NCI-H1105 treated with DMSO at 0.1 percent for 48 hours (cell line): ENCODE data around the gene MYL7.

Source experiments
- DNase-seq: peaks from one replicate; lab custom pipeline; 2025; lab: John Stamatoyannopoulos, UW

MYL7 gene

DNA sequence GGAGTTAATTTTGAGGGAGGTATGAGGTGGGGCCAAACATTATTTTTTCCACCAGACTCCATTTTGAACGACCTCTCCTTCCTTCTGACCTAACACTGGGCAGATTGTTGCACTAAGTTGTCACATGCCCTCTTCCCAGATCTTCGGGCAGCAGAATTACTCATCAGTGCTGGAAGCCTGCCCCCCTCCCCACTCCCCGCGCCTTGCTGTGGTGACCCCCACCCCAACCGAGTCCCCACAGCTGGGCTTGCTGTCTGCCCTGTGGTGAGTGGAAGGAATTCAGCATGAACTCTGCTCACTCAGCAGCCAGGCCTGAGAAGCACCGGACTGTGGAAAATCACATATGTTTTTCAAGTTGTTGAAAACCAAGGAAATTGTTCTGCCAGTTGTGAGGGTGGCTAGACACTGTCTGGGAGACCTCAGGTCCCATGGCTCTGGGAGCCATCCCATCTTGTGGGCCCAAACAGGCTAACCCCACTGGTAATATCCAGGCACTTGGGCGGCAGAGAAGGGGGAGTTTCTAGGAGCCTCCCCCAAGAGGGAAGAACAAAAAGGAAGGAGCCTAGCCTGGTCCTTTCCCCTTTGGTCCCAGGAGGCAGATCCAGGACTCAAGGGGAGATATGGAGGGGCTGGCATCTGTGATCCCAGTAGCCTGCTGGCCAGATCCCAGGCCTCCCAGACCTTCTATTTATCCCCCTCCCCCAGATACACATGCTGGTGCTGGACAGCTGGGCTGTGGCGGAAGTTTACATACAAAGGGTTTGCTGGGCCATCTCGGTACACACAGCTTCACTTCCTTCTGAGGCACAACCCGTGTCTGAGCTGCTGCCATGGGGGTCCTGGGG lies 40.5 kb downstream of the MYL7 start:
- no peak for DNase-seq

DNA sequence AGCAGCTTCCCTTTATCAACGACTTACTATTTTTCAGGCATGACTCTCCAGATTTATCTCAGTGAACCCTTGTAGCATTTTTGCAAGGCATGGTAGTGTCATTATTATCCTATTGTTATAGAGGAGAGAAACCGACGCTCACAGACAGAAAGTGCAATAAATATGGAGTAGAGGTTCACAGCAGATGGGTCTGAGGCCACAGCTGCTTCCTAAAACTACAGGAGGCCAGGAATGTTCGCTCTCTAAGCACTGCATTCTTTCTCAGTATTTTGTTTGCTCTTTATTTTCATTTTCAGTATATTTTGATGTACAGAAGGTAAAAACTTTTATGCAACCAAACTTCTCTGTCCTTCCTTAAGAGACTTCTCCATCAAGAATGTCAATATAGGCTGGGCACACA lies 41.5 kb downstream of the MYL7 start:
- no peak for DNase-seq

DNA sequence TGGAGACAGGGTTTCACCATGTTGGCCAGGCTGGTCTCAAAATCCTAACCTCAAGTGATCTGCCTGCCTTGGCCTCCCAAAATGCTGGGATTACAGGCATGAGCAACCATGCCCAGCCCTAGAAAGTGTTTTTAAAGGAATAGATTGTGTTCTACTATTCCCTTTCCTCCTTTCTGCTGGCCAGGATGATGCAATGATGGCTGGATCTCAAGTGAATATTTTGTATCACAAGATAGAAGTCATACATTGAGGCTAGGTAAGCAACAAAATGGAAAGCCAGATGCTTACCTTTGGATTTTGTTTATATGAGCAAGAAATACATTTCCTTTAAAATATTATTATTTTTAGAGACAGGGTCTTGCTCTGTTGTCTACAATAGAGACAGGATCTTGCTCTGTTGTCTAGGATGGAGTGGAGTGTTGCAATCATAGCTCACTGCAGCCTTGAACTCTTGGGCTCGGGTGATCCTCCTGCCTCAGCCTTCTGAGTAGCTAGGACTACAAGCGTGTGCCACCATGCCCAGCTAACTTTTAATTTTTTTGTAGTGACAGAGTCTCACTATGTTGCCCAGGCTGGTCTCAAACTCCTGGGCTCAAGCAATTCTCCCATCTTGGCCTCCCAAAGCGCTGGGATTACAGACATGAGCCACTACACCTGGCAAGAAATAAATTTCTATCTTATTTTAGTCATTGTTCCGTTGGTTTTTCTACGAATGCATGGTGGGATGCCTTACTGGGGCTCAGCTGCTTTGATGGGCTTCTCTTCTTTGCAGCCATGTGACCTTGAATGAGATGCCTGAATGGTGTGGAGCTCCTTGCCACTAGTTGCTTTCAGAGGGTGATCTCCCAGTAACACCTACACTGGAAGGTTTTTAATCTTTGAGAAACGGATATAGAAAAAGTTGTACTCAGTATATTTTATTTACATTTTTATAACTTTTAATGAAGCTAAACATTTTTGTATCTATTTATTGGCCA lies 42.8 kb downstream of the MYL7 start:
- no peak for DNase-seq

DNA sequence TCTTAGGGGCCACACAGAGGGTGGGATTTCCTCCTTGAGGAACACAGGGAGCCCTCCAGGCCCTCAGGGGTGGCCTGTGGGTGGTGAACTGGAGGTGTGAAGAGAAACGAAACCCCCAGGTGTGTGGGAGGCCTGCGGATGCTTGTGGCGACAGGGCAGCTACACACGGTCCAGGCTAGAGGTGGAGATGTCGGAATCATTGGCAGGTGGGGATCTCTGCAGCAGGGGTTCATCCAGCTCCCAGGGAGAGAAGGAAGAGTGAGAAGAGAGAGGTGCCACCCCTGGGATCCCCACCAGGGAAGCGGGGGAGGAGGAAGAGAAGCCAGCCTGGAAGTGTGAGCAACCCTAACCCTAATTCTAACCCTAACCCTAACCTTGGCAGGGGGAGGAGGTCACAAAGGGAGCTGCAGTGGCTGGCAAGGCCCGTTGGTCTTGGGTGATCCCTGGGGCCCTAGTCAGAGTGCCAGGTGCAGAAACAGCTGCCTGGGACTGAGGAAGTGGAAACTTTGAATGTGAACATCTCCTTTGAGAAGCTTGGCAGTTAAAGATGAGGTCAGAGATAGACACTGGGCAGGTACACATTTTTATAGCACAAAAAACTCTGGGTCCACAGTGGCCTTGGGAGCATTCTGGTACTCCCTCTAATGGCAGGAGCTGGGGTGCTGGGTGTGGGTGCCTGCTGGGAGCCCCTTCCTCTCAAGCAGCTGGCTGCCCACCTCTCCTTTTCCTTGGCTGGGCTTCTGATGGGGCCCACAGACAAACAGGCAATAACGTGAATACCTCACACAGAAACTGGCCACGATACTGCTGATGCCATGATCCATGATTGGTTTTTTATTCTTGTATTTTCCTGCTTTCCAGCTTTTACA lies 43.8 kb downstream of the MYL7 start:
- DNase-seq, result no peak

DNA sequence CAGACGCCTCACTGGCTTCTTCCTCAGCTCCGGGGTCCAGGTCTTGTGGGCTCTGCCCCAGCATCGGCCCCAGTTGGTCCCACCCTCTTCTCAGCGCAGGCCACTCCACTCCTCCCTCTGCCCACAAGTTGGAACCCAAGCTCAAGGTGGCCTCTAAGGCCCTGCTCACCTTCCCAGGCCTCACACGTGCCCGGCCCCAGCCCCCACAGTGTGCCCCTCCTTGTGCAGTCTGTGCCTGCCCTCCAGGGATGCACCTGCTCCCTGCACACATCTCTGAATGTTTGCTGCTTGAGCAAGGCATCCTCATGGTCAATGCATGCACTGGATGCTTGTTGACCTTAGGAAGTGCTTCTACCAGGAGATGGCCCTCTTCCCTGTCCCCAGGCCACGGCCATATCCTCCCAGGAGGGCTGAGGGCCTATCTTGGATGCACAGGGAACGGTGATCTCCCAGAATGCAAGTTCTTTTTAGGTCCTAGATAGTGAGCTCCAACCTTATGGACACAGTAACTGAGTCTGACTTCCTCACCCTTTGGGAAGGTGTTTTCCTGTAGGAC lies 44.7 kb downstream of the MYL7 start:
- DNase-seq, result no peak

DNA sequence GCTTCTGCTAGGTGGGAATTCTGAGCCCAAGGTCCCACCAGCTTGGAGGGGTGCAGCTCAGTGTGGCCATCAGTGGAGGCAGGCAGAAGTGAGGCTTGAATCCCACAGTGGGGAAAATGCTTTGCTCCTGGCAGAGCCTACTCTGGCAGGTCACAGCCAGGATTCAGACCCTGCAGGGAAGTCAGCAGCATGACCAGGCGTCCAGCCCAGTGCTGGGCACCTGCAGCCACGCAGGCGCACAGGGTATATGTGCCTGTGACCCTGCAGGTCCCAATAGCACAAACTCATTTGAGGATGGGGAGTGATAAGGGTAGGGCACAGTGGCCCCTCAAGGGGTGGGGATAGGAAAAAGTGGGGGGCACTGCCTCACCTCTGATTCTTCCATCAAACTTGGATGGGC lies 45.4 kb downstream of the MYL7 start:
- DNase-seq, result no peak

DNA sequence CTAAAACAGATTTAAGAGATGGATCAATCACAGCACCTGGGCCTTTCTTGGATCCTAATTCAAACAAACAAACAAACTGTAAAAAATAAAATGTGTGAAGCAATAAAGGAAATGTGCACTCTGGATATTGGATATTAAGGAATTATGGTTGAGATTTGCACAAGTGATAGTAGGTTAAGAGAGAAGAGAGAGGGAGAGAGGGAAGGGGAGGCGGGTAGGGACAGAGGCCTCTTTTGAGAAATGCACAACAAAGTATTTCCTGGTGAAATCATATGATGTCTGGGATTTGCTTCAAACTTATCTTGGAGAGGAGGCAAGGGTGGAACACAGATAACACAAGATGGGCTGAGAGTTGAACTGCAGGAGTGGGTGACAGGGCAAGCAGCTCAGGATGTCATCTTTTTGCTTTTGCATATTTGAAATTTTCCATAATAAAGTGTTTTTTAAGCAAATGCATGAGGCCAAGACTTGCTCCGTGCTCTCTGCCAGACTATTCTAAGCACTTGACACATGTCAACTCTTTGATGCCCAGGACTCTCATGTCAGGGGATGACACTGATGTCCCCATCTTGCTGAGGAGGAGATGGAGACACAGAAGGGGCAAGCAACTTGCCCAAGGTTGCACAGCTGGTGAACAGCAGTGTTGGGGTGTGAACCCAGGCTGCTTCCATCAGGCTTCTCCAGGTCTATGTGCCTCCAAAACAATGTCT lies 46.1 kb downstream of the MYL7 start:
- DNase-seq, result no peak

DNA sequence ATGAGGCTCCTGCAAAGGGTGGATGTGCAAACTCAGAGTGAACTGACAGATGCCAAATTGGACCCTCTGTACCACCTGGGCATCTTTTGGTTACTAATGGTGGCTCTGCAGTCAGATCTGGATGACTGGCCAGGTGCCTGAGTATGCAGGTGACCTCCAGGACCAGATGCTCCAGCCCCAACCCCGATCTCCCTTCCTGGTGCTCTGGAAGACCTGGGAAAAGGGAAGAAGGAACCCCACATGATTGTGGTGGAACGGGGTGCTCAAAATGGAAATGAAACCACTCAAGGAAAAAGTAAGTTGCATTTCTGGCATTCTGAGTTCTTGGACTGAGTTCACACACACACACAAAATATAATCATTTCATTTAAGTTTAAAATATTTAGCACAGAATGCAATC lies 46.8 kb downstream of the MYL7 start:
- DNase-seq, result no peak

DNA sequence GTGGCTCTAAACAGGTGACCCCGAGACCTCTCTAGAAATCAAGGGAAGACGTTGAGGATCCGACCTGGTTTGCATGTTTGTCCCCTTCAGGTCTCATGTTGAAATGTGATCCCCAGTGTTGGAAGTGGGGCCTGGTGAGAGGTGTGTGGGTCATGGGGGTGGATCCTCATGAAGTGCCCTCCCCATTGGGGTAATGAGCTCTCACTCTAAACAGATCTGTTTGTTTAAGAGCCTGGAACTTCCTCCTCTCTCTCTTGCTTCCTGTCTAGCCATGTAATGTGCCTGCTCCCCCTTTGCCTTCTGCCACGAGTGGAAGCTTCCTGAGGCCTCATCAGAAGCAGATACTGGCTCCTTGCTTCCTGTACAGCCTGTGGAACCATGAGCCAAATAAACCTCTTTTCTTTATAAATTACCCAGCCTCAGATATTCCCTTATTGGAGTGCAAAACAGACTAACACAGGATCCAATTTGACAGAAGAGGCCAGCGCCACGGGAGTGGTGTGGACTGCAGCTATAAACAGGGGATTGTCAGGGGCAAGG lies 48.0 kb downstream of the MYL7 start:
- DNase-seq, result no peak
